Measurements from ENCODE around the gene ASB18. TPM values are rescaled to one million over a fixed set of nuclear protein-coding genes. Genes with fewer than 3 reads are reported as not detected.

The ASB18 gene
- total and polyA plus RNA-seq, 2 experiments from 2014 or later, result not detected

- TF ChIP-seq POLR2AphosphoS5 (IDR thresholded peaks at IDR 0.05; ENCODE audit: low read depth) (no peak), ZNF114 (CRISPR knock-in tag; IDR thresholded peaks at IDR 0.05) (no peak), REST (IDR thresholded peaks at IDR 0.05; ENCODE audit: unreplicated experiment) (no peak), STAT1 (IDR thresholded peaks at IDR 0.05; ENCODE audit: unreplicated experiment) (no peak), EZH2phosphoT487 (IDR thresholded peaks at IDR 0.05; ENCODE audit: unreplicated experiment) (no peak), ETS1 (IDR thresholded peaks at IDR 0.05) (no peak), CTCF (conservative IDR thresholded peaks at IDR 0.05; ENCODE audit: low read depth in 2 of 2) (no peak), NANOG (IDR thresholded peaks at IDR 0.05; ENCODE audit: borderline replicate concordance) (no peak)
- H3K27me3 ChIP-seq (ENCODE audit: insufficient read depth), result no peaks in the 10 kb centered on the region
- no peak overlapping the region for H2AFZ ChIP-seq
Measured at GRCh38 chr2:236298924-236299475, 34.8 kb upstream of the ASB18 start.

GRCh38 chr2:236295481-236295880, 31.3 kb upstream of the ASB18 start:
- H3K27me3 ChIP-seq (ENCODE audit: insufficient read depth), result no peaks in the 10 kb centered on the region

More at GRCh38 chr2:236298924-236299475, 34.8 kb upstream of the ASB18 start:
- ATAC-seq, result no peak
- no peaks in the 10 kb centered on the region for H3K4me1 ChIP-seq (ENCODE audit: insufficient read depth)
- no peaks in the 10 kb centered on the region for H3F3A ChIP-seq (replicated peaks; ENCODE audit: low read depth)
- no peak overlapping the region for H3K4me2 ChIP-seq
- H3K27me3 Mint-ChIP-seq (ENCODE audit: insufficient read depth, low read depth, poor library complexity), result peaks cover 3% of the 10 kb centered on the region
- no peak overlapping the region for H3K4me3 Mint-ChIP-seq
- H3K4me1 Mint-ChIP-seq, result no peaks in the 10 kb centered on the region
- H3K27ac ChIP-seq (ENCODE audit: low read depth), result no peak overlapping the region
- no peaks in the 10 kb centered on the region for H3K79me2 ChIP-seq (replicated peaks; ENCODE audit: insufficient read depth)
- DNase-seq (ENCODE audit: low spot score), result no peak
- no peaks in the 10 kb centered on the region for H3K9me2 ChIP-seq (ENCODE audit: insufficient read depth)
- no peaks in the 10 kb centered on the region; the same call in 2 of the 3 replicates for H3K9me3 Mint-ChIP-seq
- no peak overlapping the region for H3K27ac Mint-ChIP-seq
- no peak overlapping the region for H3K4me3 ChIP-seq
- no peaks in the 10 kb centered on the region for H3K36me3 Mint-ChIP-seq (ENCODE audit: low read depth)
- H3K36me3 ChIP-seq (ENCODE audit: insufficient read depth), result no peaks in the 10 kb centered on the region
- no peaks in the 10 kb centered on the region for H4K20me1 ChIP-seq (replicated peaks; ENCODE audit: insufficient read depth)

More at GRCh38 chr2:236295481-236295880, 31.3 kb upstream of the ASB18 start:
- Mint-ChIP-seq H3K9me3 (no peaks in the 10 kb centered on the region; the same call in 2 of the 3 replicates), H3K4me1 (no peaks in the 10 kb centered on the region), H3K36me3 (ENCODE audit: low read depth) (no peaks in the 10 kb centered on the region), H3K4me3 (no peak overlapping the region), H3K27ac (no peak overlapping the region), H3K27me3 (ENCODE audit: insufficient read depth, low read depth, poor library complexity) (peaks cover 2% of the 10 kb centered on the region)
- ATAC-seq (no peak), DNase-seq (ENCODE audit: low spot score) (no peak)
- Histone ChIP-seq H3K4me2 (no peak overlapping the region), H4K20me1 (replicated peaks; ENCODE audit: insufficient read depth) (no peaks in the 10 kb centered on the region), H3K79me2 (replicated peaks; ENCODE audit: insufficient read depth) (no peaks in the 10 kb centered on the region), H3K36me3 (ENCODE audit: insufficient read depth) (no peaks in the 10 kb centered on the region), H2AFZ (no peak overlapping the region), H3K4me1 (ENCODE audit: insufficient read depth) (no peaks in the 10 kb centered on the region), H3F3A (replicated peaks; ENCODE audit: low read depth) (no peaks in the 10 kb centered on the region), H3K9me2 (ENCODE audit: insufficient read depth) (peaks cover 5% of the 10 kb centered on the region; the same call in 1 of the 2 replicates), H3K27ac (ENCODE audit: low read depth) (no peak overlapping the region), H3K4me3 (no peak overlapping the region)
- TF ChIP-seq STAT1 (IDR thresholded peaks at IDR 0.05; ENCODE audit: unreplicated experiment), result no peak
- no peak for TF ChIP-seq ZNF331 (CRISPR knock-in tag; IDR thresholded peaks at IDR 0.05; ENCODE audit: low read depth)
- TF ChIP-seq CREB1 (CRISPR knock-in tag; IDR thresholded peaks at IDR 0.05; ENCODE audit: low read depth), result no peak
- no peak for TF ChIP-seq CTCF (conservative IDR thresholded peaks at IDR 0.05; ENCODE audit: low read depth in 2 of 2)

Data from GM23338 (cell line).